Measurements from ENCODE around the gene LSMEM2. TPM values are rescaled to one million over a fixed set of nuclear protein-coding genes. Genes with fewer than 3 reads are reported as not detected.
A peak's percentile ranks its signal among the peaks of the same experiment; 100 is the strongest.

The LSMEM2 gene
- total RNA-seq, 1 experiment from 2014 or later, result 0.57 TPM

GRCh38 chr3:50235716-50236483 is 43.0 kb upstream of the LSMEM2 start, which contains the start of gene GNAI2:
Gene GNAI2 (plus strand): TSS chr3:50236204. CDS start chr3:50236336, 132 bp downstream.
- ChIA-PET POLR2A (interaction anchor here (0.6 to 1.2 kb wide), 10 partner anchors 8 to 92 kb away, joined by 3 to 10 read pairs (median 4); partner anchors contain the start of gene TUSC2), CTCF (interaction anchor here (0.6 to 2.9 kb wide), 20 partner anchors 9 to 378 kb away, joined by 3 to 42 read pairs (median 7); partner anchors contain the start of genes GNAT1 and IFRD2)
- peak; percentile 94 for ATAC-seq
- H3K4me1 Mint-ChIP-seq, result peaks cover 48% of the 10 kb centered on the region
- DNase-seq (ENCODE audit: low spot score), result peak; percentile 99
- H3K9me3 Mint-ChIP-seq, result no peaks in the 10 kb centered on the region
- no peaks in the 10 kb centered on the region for H3K36me3 Mint-ChIP-seq
- H3K4me3 Mint-ChIP-seq, result peak within 1 kb of the TSS; percentile 97
- H3K27me3 Mint-ChIP-seq (ENCODE audit: low read depth), result no peaks in the 10 kb centered on the region
- peak within 1 kb of the TSS; percentile 93 for H3K27ac Mint-ChIP-seq
- TF ChIP-seq AR (CRISPR knock-in tag; IDR thresholded peaks at IDR 0.05) (no peak), FOXP4 (CRISPR knock-in tag; IDR thresholded peaks at IDR 0.05) (peak; percentile 89; the same call in 1 of the 2 replicates), ZNF423 (CRISPR knock-in tag; IDR thresholded peaks at IDR 0.05) (no peak), IRF2 (CRISPR knock-in tag; IDR thresholded peaks at IDR 0.05; ENCODE audit: borderline replicate concordance, low read depth) (no peak), SP1 (CRISPR knock-in tag; conservative IDR thresholded peaks at IDR 0.05) (peak; percentile 93), ZNF121 (CRISPR knock-in tag; IDR thresholded peaks at IDR 0.05) (no peak), NR3C1 (CRISPR knock-in tag; conservative IDR thresholded peaks at IDR 0.05; ENCODE audit: low read depth) (0 out of 2 replicates have a peak, but pooled peaks have one; percentile 53), ZNF532 (CRISPR knock-in tag; IDR thresholded peaks at IDR 0.05; ENCODE audit: borderline replicate concordance) (no peak), PRDM15 (CRISPR knock-in tag; IDR thresholded peaks at IDR 0.05) (peak; percentile 49), ZNF263 (CRISPR knock-in tag; IDR thresholded peaks at IDR 0.05; ENCODE audit: low read depth) (peak; percentile 67), CDX4 (CRISPR knock-in tag; IDR thresholded peaks at IDR 0.05; ENCODE audit: borderline replicate concordance) (no peak), ZNF512 (CRISPR knock-in tag; IDR thresholded peaks at IDR 0.05; ENCODE audit: borderline replicate concordance) (no peak), E2F5 (CRISPR knock-in tag; IDR thresholded peaks at IDR 0.05) (peak; percentile 85), CREM (CRISPR knock-in tag; IDR thresholded peaks at IDR 0.05) (no peak), MAX (CRISPR knock-in tag; IDR thresholded peaks at IDR 0.05) (no peak), ZNF219 (CRISPR knock-in tag; IDR thresholded peaks at IDR 0.05; ENCODE audit: borderline replicate concordance) (no peak), HMGA2 (CRISPR knock-in tag; IDR thresholded peaks at IDR 0.05) (no peak)

Data from WTC11 (cell line).